ENCODE results near the gene TGM2.
A peak's percentile ranks its signal among the peaks of the same experiment; 100 is the strongest.

Gene TGM2

DNA sequence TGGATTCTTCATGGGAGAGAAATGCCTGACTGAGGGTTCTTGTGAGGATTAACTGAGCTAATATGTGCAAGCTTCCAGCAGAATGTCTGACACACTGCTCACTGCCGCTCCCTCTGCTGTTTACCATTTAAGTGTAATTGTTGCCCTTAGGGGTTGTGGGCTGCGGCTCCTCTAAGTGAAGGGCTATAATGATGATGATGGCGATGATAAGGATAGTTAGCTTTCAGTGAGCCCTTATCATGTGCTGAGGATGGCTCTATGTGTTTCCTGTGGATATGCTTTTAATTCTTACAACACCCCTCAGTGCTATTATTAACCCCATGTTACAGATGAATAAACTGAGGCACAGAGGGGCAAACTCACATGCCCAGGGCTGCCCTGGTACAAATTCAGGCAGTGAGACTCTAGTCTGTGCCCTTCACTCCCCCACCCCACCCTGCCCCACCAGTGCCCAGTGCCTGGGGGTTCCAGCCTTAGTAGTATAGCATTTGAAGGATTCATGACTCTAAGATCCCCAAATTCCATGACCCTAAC lies 33.4 kb downstream of the TGM2 start:
- no peak for DNase-seq (ENCODE audit: low spot score)

DNA sequence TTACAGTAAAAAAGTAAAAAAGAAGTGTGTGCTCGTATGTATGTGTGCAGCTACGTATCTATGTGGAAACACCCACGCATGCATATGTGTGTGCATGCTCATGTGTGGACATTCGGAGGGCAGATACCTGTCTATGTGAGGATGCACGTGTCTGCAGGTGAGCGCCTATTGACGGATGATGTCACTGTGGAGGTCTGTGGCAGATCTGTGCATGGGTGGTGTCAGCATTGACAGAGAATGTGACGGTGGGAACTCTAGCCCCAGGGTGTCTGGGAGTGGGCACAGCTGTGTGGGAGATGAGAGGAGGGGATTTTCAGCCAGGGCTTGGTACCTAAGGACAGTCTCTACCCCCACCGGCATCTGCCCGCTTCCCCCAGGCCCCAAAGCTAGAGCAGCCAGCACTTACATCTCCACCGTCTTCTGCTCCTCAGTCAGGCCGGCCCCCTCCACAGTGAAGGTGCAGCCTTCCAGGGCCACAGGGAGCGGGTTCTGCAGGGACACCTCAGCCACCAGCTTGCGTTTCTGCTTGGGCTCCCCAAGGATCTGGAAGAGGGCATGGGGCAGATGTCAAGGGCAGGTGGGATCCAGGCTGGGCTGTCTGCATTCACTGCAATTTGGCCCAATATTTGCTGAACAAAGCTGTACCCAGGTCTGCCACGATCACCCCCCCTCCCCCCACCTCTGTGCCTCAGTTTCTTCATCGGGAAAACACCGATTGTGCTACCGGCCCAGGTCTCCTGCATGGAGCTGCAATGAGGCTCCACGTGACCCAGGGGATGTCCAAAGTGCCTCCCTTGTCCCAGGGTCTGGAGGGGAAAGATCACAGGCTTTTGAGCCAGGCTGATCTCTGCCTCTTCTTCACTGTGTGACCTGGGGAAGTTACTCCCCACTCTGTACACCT lies 34.1 kb downstream of the TGM2 start:
- no peak for DNase-seq (ENCODE audit: low spot score)

DNA sequence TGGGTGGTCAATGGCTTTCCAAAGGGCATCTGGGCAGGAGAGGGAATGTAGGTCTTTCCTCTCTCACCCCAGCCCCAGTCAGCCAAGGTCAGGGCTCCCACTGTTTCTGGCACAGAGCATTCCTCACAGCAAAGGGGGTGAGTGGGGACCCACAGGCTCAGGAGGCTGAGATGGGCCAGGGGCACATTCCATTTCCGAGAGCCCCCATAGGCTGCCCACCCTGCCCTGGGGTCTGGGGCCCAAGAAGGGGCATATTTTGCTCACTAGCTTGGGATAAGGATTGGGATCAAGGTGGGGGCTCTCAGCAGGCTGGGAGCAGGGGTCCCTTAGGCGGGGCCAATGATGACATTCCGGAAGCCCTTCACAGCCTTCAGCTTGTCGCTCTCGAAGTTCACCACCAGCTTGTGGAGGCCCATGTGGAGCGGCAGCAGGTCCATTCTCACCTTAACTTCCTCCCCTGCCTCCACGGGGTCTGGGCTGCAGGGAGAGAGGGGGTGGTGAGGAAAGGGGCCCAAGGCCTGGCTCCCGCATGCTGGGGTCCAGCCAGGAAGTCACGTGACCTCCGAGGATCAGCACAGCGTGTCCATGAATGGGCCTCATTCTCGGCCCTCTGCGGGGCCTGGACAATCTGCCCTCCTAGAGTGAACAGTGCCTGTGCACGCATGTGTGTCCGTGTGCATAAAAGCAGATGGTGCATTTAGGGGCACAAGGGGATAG lies 35.0 kb downstream of the TGM2 start:
- no peak for DNase-seq (ENCODE audit: low spot score)

DNA sequence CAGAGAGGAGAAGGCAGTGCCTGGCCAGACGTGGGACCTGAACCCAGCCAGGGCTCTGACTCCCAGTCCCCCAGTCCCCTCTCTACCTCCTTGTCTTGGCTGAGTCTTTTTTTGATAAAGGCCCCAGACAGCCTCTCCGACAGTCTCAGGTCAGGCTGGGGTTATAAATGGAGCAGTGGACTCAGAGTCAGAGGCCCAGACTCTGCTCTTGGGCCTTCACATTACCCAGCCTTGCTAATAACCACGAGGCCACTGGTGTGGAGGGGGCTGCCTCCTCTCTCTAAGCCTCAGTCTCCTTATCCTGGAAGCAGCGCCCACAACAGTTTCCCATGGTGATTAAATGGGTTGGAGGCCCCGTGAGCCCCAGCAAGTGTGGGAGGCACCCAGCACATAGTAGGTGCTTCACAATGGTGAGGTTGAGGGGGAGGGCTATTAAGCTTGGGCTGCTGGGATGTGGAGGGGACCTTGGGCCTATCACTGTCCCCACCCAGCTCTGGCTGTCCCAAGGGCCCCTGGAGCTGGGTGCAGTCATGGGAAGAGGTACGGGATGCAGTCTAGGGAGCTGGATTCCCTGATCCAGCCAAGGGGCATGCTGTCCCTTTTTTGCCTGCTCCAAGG lies 35.7 kb downstream of the TGM2 start:
- DNase-seq (ENCODE audit: low spot score), result no peak

DNA sequence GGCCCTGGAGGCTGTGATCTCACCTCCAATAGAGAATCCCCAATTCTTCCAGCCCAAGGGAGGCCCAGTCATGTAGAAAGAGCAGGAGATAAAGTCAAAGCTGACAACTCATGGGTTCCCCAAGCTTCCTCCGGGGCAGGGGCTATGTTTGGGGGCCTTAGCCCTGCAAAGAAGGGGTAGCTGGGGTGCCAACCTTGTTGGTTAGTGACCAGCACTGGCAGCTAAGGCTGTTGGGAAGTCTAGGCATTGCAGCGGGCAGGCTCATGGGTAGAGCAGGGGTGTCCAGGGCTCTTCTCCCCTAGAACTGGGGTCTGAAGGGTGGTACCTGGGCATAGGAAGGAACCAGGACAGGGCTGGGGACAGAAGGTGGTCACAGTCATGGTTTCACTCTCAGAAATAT lies 36.4 kb downstream of the TGM2 start:
- DNase-seq (ENCODE audit: low spot score), result no peak

DNA sequence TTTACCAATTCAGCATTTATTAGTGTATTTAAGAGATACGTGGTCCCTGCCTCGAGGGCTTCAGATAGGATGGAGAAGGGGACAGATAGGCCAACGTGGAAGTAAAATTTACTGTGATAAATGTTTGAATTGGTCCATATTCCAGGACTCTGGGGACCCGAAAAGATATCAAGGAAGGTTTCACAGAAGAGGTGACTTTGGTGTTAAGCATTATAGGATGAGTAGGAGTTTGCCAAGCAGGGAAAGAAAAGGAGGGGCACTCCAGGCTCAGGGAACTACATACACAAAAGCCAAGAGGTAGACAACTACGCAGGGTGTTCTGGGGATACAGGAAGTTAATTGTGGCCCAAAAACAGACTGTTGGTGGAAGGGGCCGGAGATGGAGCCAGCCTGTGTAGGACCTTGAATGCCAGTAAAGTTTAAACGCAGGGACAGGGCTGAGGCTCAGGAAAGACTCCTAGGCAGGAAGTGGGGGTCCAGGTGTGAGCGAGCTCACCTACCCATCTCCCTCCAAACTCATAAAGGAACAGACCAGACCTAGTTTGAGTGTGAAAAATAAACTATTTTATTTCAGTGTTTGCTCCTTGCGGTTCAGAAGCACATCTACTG lies 37.0 kb downstream of the TGM2 start:
- DNase-seq (ENCODE audit: low spot score), result no peak

DNA sequence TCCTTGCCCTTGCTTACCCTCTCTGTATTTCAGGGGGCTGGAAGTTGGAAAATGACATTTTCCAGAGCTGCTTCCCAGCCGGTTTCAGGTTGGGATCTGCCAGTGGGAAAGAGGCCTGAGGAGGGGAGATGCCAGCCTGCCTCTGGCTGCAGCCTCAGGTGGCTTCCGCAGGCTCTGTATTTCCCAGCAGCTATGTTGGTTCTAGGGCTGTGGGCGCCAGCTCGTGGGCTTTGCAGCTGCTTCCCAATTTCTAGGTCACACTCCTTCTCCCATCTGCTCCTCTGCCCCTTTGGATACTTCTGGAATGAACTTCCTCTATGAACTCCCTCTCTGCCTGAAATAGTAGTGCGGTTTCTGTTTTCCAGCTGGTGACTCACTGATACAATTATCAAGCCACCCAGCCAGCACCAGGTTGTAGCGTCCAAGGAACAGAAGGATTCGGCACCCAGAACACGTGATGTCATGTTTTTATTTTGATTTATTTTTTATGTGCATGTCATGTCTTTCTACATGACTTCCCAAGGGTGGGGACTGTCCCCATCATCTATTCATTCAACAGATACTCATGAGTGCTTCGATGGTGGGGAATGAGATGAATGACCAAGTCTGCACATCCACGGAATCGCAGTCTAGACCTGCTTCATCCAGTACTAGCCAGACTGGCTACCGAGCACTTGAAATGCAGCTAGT lies 38.0 kb downstream of the TGM2 start:
- no peak for DNase-seq (ENCODE audit: low spot score)

DNA sequence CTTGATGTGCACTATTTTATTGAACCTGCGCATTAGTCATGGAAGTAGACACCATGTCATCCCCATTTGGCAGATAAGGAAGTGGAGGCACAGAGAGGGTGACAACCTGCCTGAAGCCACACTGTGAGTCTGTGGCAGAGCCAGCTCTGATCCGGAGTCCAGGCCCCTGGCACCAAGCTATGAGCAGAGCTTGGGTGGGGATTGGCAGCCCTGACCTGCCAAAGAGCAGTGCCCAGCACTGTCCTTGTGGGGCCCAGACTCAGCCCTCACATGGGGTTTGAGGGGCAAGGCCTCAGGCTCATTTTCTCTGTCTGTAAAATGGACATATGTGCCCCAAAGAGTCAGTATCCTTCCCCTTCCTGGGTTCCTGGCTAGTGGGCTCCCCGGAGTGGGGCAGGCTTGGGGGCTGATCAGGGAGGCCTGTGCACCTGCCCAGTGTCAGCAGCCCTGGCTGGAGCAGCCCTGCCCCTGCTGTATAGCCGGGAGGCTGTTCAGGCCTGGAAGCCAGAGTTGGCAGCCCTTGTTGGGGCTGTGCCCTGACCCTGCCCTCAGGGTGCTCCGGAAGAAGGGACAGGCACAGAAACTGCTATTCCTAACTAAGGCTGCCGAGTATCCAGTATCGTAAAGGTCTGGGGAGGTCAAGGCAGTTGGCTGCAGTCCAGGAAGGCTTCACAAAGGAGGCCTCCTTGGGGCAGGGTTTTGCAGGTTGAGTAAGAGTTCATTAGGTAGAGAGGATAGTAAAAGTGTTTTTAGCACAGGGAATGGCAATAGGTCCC lies 38.7 kb downstream of the TGM2 start:
- DNase-seq (ENCODE audit: low spot score), result no peak

DNA sequence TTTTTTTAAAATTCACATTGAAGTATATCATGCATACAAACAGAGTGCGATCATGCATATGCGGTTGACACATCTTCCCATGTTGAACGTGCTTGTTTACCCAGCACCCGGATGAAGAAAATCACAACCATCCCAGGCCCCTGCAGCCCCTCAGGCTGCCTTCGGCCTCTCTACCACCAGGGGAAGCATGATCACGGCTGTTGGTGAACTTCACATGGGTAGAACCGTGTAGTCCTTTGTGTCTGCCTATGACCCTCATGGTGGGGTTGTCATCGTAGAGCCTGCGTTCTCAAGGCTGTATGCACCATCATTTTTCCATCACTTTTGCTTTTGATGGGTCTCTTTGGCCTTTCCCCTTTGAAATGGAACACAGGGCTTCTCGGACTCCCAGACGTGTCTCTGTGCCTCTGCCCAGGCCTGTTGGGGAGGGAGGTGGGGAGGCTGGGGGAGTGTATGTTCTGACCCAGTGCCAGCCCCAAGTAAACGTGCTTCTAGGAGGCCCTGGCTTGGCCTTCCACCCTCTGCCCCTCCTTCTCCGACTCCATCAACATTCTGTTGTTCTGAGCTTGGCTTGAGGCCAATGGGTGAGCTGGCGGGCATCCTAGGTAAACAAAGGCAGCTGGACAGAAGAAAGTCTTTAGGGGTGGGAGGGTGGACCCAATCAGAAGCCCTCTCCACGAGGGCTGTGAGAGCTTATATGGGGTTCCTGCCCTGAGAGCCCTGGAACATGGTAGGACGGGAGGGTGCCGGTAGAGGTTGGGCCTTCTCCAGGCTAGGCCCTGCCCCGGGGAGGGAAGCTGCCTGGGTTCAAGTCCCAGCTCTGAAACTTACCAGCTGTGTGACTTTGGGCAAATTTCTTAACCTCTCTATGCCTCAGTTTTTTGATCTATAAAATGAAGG lies 39.7 kb downstream of the TGM2 start:
- DNase-seq (ENCODE audit: low spot score), result no peak

DNA sequence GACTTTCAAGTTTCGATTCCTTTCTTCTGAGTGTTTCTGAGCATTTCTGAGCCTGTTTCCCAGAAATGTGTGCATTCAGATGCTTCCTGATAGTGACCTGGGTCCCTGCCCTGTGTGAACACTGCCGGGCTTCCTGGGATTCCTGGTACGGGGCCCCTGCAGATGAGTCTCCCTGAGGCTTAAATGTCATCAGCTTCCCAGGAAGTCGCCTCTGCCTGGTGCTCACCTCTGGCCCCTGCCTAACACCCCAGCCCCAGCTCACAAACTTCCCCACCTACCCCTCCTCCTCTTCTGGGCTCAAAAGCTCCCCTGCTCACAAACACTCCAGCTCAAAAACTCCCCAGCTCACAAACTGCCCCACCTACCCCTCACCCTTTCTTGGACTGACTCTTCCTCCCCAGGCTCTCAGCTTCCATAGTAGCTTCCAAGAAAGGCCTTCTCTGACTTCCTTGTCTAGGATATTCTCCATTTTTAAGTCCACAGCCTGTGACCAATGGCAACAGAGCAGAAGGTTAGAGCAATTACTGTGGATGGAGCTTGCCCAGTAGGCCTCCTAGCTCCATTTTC lies 42.0 kb downstream of the TGM2 start:
- DNase-seq (ENCODE audit: low spot score), result no peak

DNA sequence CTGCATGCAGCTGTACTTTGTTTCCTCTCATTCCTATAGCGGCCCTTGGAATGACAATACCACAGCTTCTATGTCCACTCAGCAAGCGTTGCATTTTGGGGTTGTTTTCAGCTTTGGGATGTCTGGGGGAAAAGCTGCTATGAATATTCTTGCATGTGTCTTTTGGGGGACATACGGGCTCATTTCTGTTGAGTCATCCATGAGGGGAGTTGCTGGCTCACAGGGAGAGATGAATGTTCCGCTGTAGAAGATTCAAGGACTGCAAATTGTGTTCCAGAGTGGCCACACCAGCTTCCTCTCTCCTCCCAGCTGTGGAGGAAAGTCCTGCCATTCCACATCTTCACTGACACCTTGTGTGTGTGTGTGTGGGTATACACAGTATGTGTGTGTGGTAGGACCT lies 43.3 kb downstream of the TGM2 start:
- no peak for DNase-seq (ENCODE audit: low spot score)

DNA sequence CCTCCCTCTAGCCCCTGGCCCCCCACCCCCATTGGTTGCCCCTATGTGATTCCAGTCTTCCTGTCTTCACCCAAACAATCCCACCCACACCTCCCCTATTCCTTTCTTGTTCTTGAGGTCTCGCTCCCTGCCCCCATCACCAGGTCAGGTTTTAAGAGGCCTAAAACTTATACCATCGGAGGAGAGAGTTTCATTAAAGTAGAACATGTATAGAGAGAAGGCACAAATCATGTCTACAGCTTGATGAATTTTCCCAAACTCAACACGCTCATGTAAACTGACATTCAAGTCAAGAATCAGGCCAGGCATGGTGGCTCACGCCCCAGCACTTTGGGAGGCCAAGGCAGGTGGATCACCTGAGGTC lies 44.5 kb downstream of the TGM2 start:
- no peak for DNase-seq (ENCODE audit: low spot score)

DNA sequence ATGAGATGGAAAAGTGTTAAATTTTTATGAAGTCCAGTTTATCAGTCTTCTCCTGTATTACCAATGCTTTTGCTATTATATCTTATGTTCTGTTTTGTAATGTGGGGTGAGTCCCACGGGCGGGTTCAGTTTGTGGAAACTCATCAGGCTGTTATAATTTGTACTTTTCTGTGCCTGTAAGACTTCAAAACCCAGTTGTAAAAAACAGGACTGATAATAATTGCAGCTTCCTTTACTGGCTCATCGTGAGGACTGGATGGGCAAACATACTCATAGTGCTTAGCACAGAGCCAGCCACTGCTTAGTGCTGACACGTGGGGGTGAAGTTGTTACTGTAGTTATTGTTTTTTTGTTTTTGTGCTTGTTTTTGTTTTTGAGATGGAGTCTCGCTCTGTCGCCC lies 45.6 kb downstream of the TGM2 start:
- no peak for DNase-seq (ENCODE audit: low spot score)

DNA sequence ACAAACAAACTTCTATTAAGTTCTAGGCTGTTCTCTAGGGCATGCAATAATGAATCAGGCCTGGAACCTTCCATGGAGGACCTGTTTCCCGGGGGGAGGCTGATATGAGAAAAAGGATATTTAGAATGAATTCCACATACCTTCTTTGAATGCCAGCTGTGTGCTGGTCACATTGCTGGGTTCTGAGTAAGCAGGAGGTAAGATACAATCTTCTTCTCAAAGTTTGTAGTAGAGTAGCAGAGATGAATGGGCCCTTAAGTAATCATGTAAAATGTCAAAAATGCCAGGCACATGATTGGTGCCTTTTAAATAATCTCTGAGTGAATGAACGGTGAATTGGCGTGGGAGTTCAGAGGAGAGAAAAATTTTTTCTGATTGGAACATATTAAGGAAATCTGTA lies 47.4 kb downstream of the TGM2 start:
- peak; percentile 47 for DNase-seq (ENCODE audit: low spot score)

DNA sequence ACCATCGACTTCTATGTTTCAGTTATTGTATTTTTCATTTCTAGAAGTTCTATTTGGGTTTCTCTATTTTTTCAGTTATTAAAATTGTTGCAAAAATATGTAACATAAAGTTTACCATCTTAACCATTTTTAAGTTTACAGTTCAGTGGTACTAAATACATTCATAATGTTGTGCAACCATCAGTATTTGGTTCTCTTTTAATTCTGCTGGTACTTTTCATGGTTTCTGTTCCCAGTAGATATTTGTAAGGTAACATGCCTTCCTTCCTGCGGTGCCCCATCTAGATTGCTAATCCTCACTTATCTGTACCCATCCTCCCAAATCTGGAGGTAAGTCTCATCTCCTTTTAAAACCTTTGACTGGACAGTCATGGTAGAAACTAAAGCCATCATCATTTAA lies 47.9 kb downstream of the TGM2 start:
- no peak for DNase-seq (ENCODE audit: low spot score)

DNA sequence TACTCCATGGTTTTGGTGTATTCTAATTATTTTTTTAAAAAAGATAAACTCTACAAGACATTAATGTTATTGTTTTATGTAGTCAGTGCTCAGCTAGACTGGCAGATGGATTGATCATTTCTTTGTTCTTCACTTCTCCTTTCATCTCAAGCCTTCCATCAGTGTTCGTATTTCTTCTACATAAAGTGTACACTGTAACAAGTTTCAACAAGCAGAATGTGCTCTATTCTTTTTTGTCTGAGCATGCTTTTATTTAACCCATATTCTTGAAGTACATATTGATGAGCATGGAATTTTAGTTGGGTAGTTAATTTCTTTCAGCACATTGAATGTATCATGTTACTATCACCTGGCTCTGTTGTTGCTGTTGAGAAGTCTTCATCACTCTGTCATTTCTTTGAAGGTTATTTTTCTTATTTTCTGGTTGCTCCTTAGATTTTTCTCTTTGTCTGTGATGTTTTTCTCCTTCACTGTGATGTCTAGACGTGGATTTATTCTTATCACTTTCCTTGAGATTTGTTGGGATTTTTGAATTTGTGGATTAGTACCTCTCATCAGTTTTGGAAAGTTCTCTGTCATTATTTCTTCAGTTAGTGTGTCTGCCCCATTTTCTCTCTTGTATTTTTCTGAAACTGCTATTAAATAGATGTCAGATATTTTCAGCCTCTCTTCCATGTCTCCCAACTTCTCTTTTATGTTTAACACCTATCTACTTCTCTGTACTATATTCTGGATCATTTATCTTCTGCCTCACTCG lies 48.5 kb downstream of the TGM2 start:
- no peak for DNase-seq (ENCODE audit: low spot score)

DNA sequence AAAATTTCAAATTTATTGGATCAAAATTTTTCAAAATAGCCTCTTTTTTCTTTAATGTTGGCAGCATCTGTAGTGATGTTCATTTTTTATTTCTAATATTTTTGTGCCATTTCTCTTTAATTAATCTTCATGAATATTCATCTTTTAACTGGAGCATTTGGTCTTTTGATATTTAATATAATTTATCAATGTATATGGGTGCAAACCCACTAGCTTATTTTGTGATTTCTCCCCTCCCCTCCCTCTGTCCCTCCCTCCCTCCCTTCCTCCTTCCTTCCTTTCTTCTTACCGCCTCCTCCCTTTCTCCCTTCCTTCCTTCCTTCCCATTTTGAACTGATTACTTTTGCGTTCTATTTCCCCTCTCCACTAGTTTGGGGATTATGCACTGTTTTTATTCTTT lies 49.2 kb downstream of the TGM2 start:
- no peak for DNase-seq (ENCODE audit: low spot score)

DNA sequence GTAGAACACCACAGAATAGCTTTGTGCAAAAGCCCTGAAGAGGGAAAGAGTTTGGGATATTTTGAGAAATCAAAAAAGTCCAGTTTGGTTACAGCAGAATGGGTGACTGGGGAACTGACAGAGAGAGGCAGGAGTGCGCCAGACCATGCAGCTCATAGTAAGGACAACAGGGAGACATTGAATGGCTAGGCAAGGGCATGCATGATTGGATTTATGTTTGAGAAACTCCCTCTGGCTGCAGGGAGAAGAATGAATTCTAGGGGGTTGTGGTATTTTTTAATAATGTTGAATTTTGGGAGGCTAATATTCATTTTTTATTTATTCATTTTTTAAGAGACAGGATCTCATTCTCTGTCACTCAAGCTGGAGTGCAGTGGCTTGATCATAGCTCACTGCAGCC lies 49.9 kb downstream of the TGM2 start:
- no peak for DNase-seq (ENCODE audit: low spot score)

DNA sequence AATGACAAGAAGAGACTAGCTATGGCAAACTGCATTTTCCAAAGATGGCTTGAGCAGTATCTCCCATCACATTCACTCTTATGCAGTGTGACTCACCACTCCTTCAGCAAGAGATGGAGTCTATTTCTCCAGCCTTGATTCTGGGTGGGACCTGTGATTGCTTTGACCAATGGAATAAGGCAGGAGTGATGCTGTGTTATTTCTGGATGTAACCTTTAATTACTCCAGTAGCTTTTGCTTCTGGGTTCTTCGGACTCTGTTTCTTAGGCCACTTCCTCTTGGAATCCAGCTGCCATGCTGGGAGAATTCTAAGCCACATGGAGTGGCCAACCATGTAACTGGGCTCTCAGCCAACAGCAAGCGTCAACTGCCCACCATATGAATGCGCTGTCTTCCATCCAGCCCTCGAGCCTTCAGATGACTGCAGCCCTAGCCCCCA lies 50.7 kb downstream of the TGM2 start:
- DNase-seq (ENCODE audit: low spot score), result no peak
